Adrenal gland (tissue), 12 donors: Measurements from ENCODE around the gene TM4SF5. TPM values are rescaled to one million over a fixed set of nuclear protein-coding genes. Genes with fewer than 3 reads are reported as not detected.

Experiments used
- DNase-seq, 7 donors: peaks; one replicate each; pipeline ENCODE4 v3.0.0-alpha.2; 2019 to 2020
- H3K27ac ChIP-seq, 5 donors: fragments of 200-600 bp; sonication (generic) in 4 of 5; 1 replicate in 3 of 5; 2 replicates in 2 of 5; pipeline versions ENCODE4 v1.5.1 to v1.8.0; 2016 to 2020; ENCODE audit warnings: mild to moderate bottlenecking in 1 of 5
- H3K27me3 ChIP-seq: fragments of 200-600 bp; 2 replicates; pipeline ENCODE4 v1.8.0; 2021
- H3K36me3 ChIP-seq, 2 donors: fragments of 200-600 bp; replicated peaks in 1 of 2; 1 replicate in 1 of 2; 2 replicates in 1 of 2; pipeline versions ENCODE4 v1.5.1 to v1.8.0; 2018 to 2022
- H3K4me1 ChIP-seq, 2 donors: fragments of 200-600 bp; replicated peaks in 1 of 2; 1 replicate in 1 of 2; 2 replicates in 1 of 2; pipeline versions ENCODE4 v1.5.1 to v1.8.0; 2018 to 2021
- H3K4me3 ChIP-seq, 4 donors: fragments of 200-600 bp; sonication (generic) in 3 of 4; one replicate each; pipeline ENCODE4 v1.5.1; 2016 to 2018
- H3K9me3 ChIP-seq, 3 donors: fragments of 200-600 bp; sonication (generic) in 1 of 3; replicated peaks in 1 of 3; 1 replicate in 2 of 3; 2 replicates in 1 of 3; pipeline versions ENCODE4 v1.5.1 to v1.8.0; 2016 to 2021
- CTCF ChIP-seq, 6 experiments: fragments of 450-650 bp in 4 of 6; fragments of 200-600 bp in 2 of 6; sonication (generic) in 1 of 6; IDR thresholded peaks; 1 replicate in 5 of 6; 2 replicates in 1 of 6; pipeline versions ENCODE4 v1.5.1 to v1.8.0; 2016 to 2021; ENCODE audit warnings: antibody characterized with exemption in 6 of 6, mild to moderate bottlenecking in 2 of 6, moderate library complexity in 1 of 6
- POLR2A ChIP-seq, 2 donors: fragments of 450-650 bp; IDR thresholded peaks; one replicate each; pipeline ENCODE4 v1.6.1; 2017; ENCODE audit warnings: antibody characterized with exemption in 2 of 2, mild to moderate bottlenecking in 2 of 2, moderate library complexity in 1 of 2
- WGBS, 4 donors: extraction: QIAGEN DNeasy Blood & Tissue Kit in 2 of 4; methylation state at CpG; one replicate each; pipeline versions ENCODE4 v1.1.5 to v1.1.7; 2013 to 2017; 5-methylcytosine and 5-hydroxymethylcytosine counted together
- intact Hi-C, 2 donors: fragments of 100-400 bp; cut with DNase I; formaldehyde crosslinking; loops; one replicate each; pipeline versions ENCODE4 v1.14.1 to v1.15.0; 2022 to 2023
- polyA plus RNA-seq, 3 donors: library from polyadenylated mRNA; stranded (reverse); fragments of 200-250 nt in 2 of 3; fragments of 350-450 nt in 1 of 3; fragmentation: Illumina TruSeq in 1 of 3; extraction: RNeasy Lipid Tissue Mini Kit (QIAGEN cat#74804) in 1 of 3; gene quantifications; one replicate each; pipeline ENCODE4 v1.2.3, GENCODE V29; 2013 to 2014
- total RNA-seq, 9 donors: library from RNA; depleted of rRNA in 4 of 9; stranded (reverse); fragments of >200 nt in 4 of 9; fragments of 120-200 nt in 1 of 9; fragmentation: NEBNext Ultra II Directional in 1 of 9; extraction: Animal tissue kit (Norgen Biotek cat#: 25700) in 1 of 9; gene quantifications; one replicate each; pipeline versions ENCODE4 v1.1.0 to v1.2.4, GENCODE V29; 2013 to 2023
- donor health status: healthy with polysubstance abuse.
- donor health status: Bipolar disorder and iron deficiency.
- donor health status: DM: yes; HTN: yes; CAD: no.
- donor health status: DM: no; HTN: no; CAD: no.
- donor health status: DM: no; HTN: no; CAD: no.
- donor health status: DM: yes; HTN: yes; CAD: no.

Gene TM4SF5
- total and polyA plus RNA-seq, 12 donors: 0.17 to 0.55 (median 0.32) TPM; not detected in 9

- Histone ChIP-seq H3K4me1 (peaks cover 6 to 8% of the 10 kb centered on the region in 2 donors), H3K27me3 (no peaks in the 10 kb centered on the region), H3K36me3 (peaks cover 0 to 21% of the 10 kb centered on the region in 2 donors), H3K9me3 (no peaks in the 10 kb centered on the region), H3K27ac (no peak overlapping the region), H3K4me3 (no peak overlapping the region)
- no peak for DNase-seq
- 76 to 83% (median 80%) methylated on average over 10 of the region's 10 CpGs for WGBS, 4 donors
- TF ChIP-seq CTCF (IDR thresholded peaks at IDR 0.05) (no peak), POLR2A (IDR thresholded peaks at IDR 0.05) (no peak)
- intact Hi-C loops: no loop called here
Measured at GRCh38 chr17:4800462-4801196, 28.9 kb downstream of the TM4SF5 start.

GRCh38 chr17:4802228-4802627 lies 30.5 kb downstream of the TM4SF5 start, which contains the start of gene C17orf114:
Gene C17orf114, minus strand, starts transcription at chr17:4802328.
- H3K9me3 ChIP-seq: no peaks in the 10 kb centered on the region
- 81 to 87% (median 83%) methylated on average over 8 to 9 of the region's 9 CpGs for WGBS, 4 donors
- TF ChIP-seq POLR2A (IDR thresholded peaks at IDR 0.05): no peak
- TF ChIP-seq CTCF (IDR thresholded peaks at IDR 0.05): no peak
- peaks cover 1 to 7% of the 10 kb centered on the region in 2 donors for H3K4me1 ChIP-seq
- H3K27ac ChIP-seq: no peak within 1 kb of the TSS
- intact Hi-C loops: no loop called here
- no peaks in the 10 kb centered on the region for H3K27me3 ChIP-seq
- DNase-seq: no peak
- H3K36me3 ChIP-seq: peaks cover 0 to 21% of the 10 kb centered on the region in 2 donors
- H3K4me3 ChIP-seq: no peak within 1 kb of the TSS

GRCh38 chr17:4806456-4806776 lies 34.7 kb downstream of the TM4SF5 start:
- no peak for TF ChIP-seq CTCF (IDR thresholded peaks at IDR 0.05)
- TF ChIP-seq POLR2A (IDR thresholded peaks at IDR 0.05): no peak
- Histone ChIP-seq H3K36me3 (no peaks in the 10 kb centered on the region), H3K4me3 (peak overlapping the region in 2 of 4 donors; percentile 52 to 70), H3K9me3 (no peaks in the 10 kb centered on the region), H3K4me1 (peaks cover 11 to 19% of the 10 kb centered on the region in 2 donors), H3K27ac (peak overlapping the region in 1 of 5 donors; percentile 79), H3K27me3 (no peaks in the 10 kb centered on the region)
- intact Hi-C loops: loop anchor here in 1 of 2 donors (5.0 kb wide), 1 partner anchor 76 kb away; no protein-coding TSS in a partner anchor
- DNase-seq: no peak
- 3 to 20% (median 6%) methylated on average over 6 to 16 of the region's 16 CpGs for WGBS, 4 donors

GRCh38 chr17:4806777-4807604 lies 35.3 kb downstream of the TM4SF5 start, which contains the start of gene PLD2:
Gene PLD2, plus strand, starts transcription at chr17:4807152. Its CDS starts 621 bp downstream, at chr17:4807773.
- intact Hi-C loops: loop anchor here in 1 of 2 donors (5.0 kb wide), 1 partner anchor 75 kb away; no protein-coding TSS in a partner anchor
- Histone ChIP-seq H3K9me3 (no peaks in the 10 kb centered on the region), H3K27ac (peak within 1 kb of the TSS in 3 of 5 donors; percentile 23 to 79 (median 57)), H3K4me1 (peaks cover 11 to 19% of the 10 kb centered on the region in 2 donors), H3K36me3 (no peaks in the 10 kb centered on the region), H3K4me3 (peak within 1 kb of the TSS; percentile 18 to 70 (median 40)), H3K27me3 (no peaks in the 10 kb centered on the region)
- DNase-seq: peak; percentile 79 to 91 (median 84)
- 1 to 11% (median 1%) methylated on average over 4 to 106 of the region's 106 CpGs; no CpG with 5 or more reads in 1 of the 4 donors for WGBS, 4 donors
- TF ChIP-seq POLR2A (IDR thresholded peaks at IDR 0.05): peak in 1 of 2 donors; percentile 27
- peak in 1 of 6 experiments; percentile 24 for TF ChIP-seq CTCF (IDR thresholded peaks at IDR 0.05)
